ENCODE data around the gene SRMS. TPM values are rescaled to one million over a fixed set of nuclear protein-coding genes. Genes with fewer than 3 reads are reported as not detected.

Gene SRMS
- total and polyA plus RNA-seq, 2 donors (not counting 1 experiment from before 2014, with no cell fraction given): 0.17 to 0.54 TPM

- H3K4me3 ChIP-seq (ENCODE audit: control extremely low read depth in 1 of 5, extremely low read depth in 1 of 5, insufficient read depth in 1 of 5, low read depth in 2 of 5, low read length in 4 of 5): peak within 1 kb of the TSS in 4 of 5 experiments; percentile 55 to 67 (median 58)
- H3K9me3 ChIP-seq (ENCODE audit: control extremely low read depth in 1 of 3, control insufficient read depth in 2 of 3, insufficient read depth in 1 of 3, low read length in 2 of 3): peaks cover 0 to 3% (median 0%) of the 10 kb centered on the region in 3 donors
- peak within 1 kb of the TSS; percentile 92 for H3K27ac Mint-ChIP-seq
Observed at GRCh38 chr20:63536997-63537524, 10.5 kb downstream of the SRMS start, which contains the start of gene PTK6. Gene PTK6, minus strand, starts transcription at chr20:63537376. Its CDS starts 62 bp downstream, at chr20:63537314.

More at GRCh38 chr20:63536997-63537524, 10.5 kb downstream of the SRMS start, which contains the start of gene PTK6:
- no peaks in the 10 kb centered on the region for H3K36me3 ChIP-seq (replicated peaks in 1 of 2; ENCODE audit: control extremely low read depth in 1 of 2, control insufficient read depth in 1 of 2, extremely low read depth in 1 of 2, insufficient read depth in 2 of 2, low read length in 1 of 2)
- no peak for DNase-seq
- H2AFZ ChIP-seq (ENCODE audit: insufficient read depth, low read depth, low read length, poor library complexity, severe bottlenecking): peak within 1 kb of the TSS; percentile 71
- POLR2A ChIA-PET: interaction anchor here (0.6 to 2.7 kb wide), 14 partner anchors 12 to 444 kb away, joined by 4 to 42 read pairs (median 6); partner anchors contain the start of genes FNDC11, PPDPF, PRPF6 and RTEL1
- TF ChIP-seq CTCF (IDR thresholded peaks at IDR 0.05) (no peak), EZH2 (IDR thresholded peaks at IDR 0.05; ENCODE audit: borderline replicate concordance, insufficient read depth, low read depth, low read length, poor library complexity, severe bottlenecking) (no peak)
- no peaks in the 10 kb centered on the region for H3K27me3 Mint-ChIP-seq
- H3K9me3 Mint-ChIP-seq (ENCODE audit: insufficient read depth): no peaks in the 10 kb centered on the region
- peaks cover 30% of the 10 kb centered on the region for H3K4me1 Mint-ChIP-seq
- CTCF ChIA-PET: interaction anchor here (0.6 to 4.7 kb wide), 34 partner anchors 9 to 456 kb away, joined by 3 to 30 read pairs (median 8); partner anchors contain the start of genes ARFRP1, FNDC11, HELZ2 and LIME1
- H3K27ac ChIP-seq (ENCODE audit: low read length in 2 of 2): peak within 1 kb of the TSS; percentile 83 to 86
- peaks cover 26 to 39% of the 10 kb centered on the region in 2 donors for H3K4me1 ChIP-seq (ENCODE audit: control insufficient read depth in 2 of 2, insufficient read depth in 2 of 2, low read length in 2 of 2)
- peak within 1 kb of the TSS; percentile 92 for H3K4me2 ChIP-seq (replicated peaks; ENCODE audit: low read depth, low read length, poor library complexity, severe bottlenecking)
- WGBS (ENCODE audit: insufficient coverage): 67% methylated on average over 29 of the region's 29 CpGs
- no peaks in the 10 kb centered on the region for H3K79me2 ChIP-seq (ENCODE audit: control insufficient read depth, insufficient read depth, low read length)
- H3K27me3 ChIP-seq (replicated peaks in 1 of 4; ENCODE audit: control extremely low read depth in 1 of 4, control insufficient read depth in 3 of 4, insufficient read depth in 4 of 4, low read length in 3 of 4): no peaks in the 10 kb centered on the region
- H4K20me1 ChIP-seq (ENCODE audit: control insufficient read depth, insufficient read depth, low read length, poor library complexity, severe bottlenecking): no peaks in the 10 kb centered on the region
- ATAC-seq (ENCODE audit: low read depth): no peak
- peak within 1 kb of the TSS; percentile 86 for H3K4me3 Mint-ChIP-seq
- intact Hi-C loops (cut with micrococcal nuclease): loop anchor here (1.0 to 5.0 kb wide), 4 partner anchors 17 to 420 kb away; partner anchors contain the start of genes ARFRP1, LIME1, PPDPF and SLC2A4RG
- H3K9ac ChIP-seq (ENCODE audit: low read length): peak within 1 kb of the TSS; percentile 60
